Loucy (cell line): ENCODE measurements around the gene GATA1.

ENCODE experiments used
- H2AFZ ChIP-seq: fragments of 200-600 bp; sonication (generic); 2 replicates; pipeline ENCODE4 v1.6.0; 2016; ENCODE audit warnings: antibody characterized with exemption, mild to moderate bottlenecking, low read length, moderate library complexity
- H3F3A ChIP-seq: fragments of 200-600 bp; 2 replicates; pipeline ENCODE4 v1.6.0; 2016; ENCODE audit warnings: antibody characterized with exemption, low read depth, mild to moderate bottlenecking
- H3K27me3 ChIP-seq: fragments of 200-600 bp; sonication (generic); 2 replicates; pipeline ENCODE4 v1.6.1; 2014; ENCODE audit warnings: low read length, mild to moderate bottlenecking; ENCODE audit not compliant: insufficient read depth, poor library complexity, severe bottlenecking
- H3K36me3 ChIP-seq: fragments of 200-600 bp; sonication (generic); 2 replicates; pipeline ENCODE4 v1.6.1; 2016; ENCODE audit warnings: low read length; ENCODE audit not compliant: insufficient read depth
- H3K4me1 ChIP-seq: fragments of 200-600 bp; sonication (generic); 2 replicates; pipeline ENCODE4 v1.5.1; 2014; ENCODE audit warnings: low read length, mild to moderate bottlenecking; ENCODE audit not compliant: insufficient read depth, poor library complexity, severe bottlenecking
- H3K4me2 ChIP-seq: fragments of 200-600 bp; sonication (generic); 2 replicates; pipeline ENCODE4 v1.6.0; 2014; ENCODE audit warnings: antibody characterized with exemption, low read length, low read depth, mild to moderate bottlenecking; ENCODE audit not compliant: poor library complexity, severe bottlenecking
- H3K4me3 ChIP-seq: fragments of 200-600 bp; sonication (generic); 2 replicates; pipeline ENCODE4 v1.5.1; 2014; ENCODE audit warnings: low read length, mild to moderate bottlenecking, mixed read lengths; ENCODE audit not compliant: poor library complexity, severe bottlenecking
- H3K79me2 ChIP-seq: fragments of 200-600 bp; sonication (generic); 2 replicates; pipeline ENCODE4 v1.6.1; 2014; ENCODE audit warnings: low read length; ENCODE audit not compliant: insufficient read depth
- H3K9ac ChIP-seq: fragments of 200-600 bp; sonication (generic); 2 replicates; pipeline ENCODE4 v1.6.0; 2014; ENCODE audit warnings: mild to moderate bottlenecking, low read depth, low read length, moderate library complexity; ENCODE audit not compliant: poor library complexity, severe bottlenecking
- H3K9me2 ChIP-seq: fragments of 200-600 bp; sonication (generic); replicated peaks from 2 replicates; pipeline ENCODE4 v1.6.1; 2016; ENCODE audit warnings: low read depth, low read length, mixed read lengths
- H3K9me3 ChIP-seq: fragments of 200-600 bp; sonication (generic); 2 replicates; pipeline ENCODE4 v1.6.1; 2014; ENCODE audit warnings: mild to moderate bottlenecking, antibody characterized with exemption, low read length, low read depth; ENCODE audit not compliant: insufficient read depth
- H4K20me1 ChIP-seq: fragments of 200-600 bp; sonication (generic); 2 replicates; pipeline ENCODE4 v1.6.0; 2014; ENCODE audit warnings: antibody characterized with exemption, low read length, mild to moderate bottlenecking; ENCODE audit not compliant: insufficient read depth, poor library complexity, severe bottlenecking
- CTCF ChIP-seq: fragments of 200-600 bp; sonication (generic); conservative IDR thresholded peaks from 2 replicates; pipeline ENCODE4 v1.5.1; 2014; ENCODE audit warnings: mild to moderate bottlenecking, antibody characterized with exemption, low read length
- EZH2phosphoT487 ChIP-seq: fragments of 200-600 bp; IDR thresholded peaks from 2 replicates; pipeline ENCODE4 v1.6.1; 2018; ENCODE audit warnings: antibody characterized with exemption, mild to moderate bottlenecking, moderate library complexity, borderline replicate concordance

GATA1 gene

GRCh38 chrX:48814722-48815121 is 28.3 kb downstream of the GATA1 start:
- Histone ChIP-seq H3K4me2 (no peak overlapping the region), H3K9me2 (no peaks in the 10 kb centered on the region), H3K9me3 (no peaks in the 10 kb centered on the region), H3K9ac (no peak overlapping the region), H2AFZ (no peak overlapping the region), H3K79me2 (no peaks in the 10 kb centered on the region), H4K20me1 (no peaks in the 10 kb centered on the region), H3F3A (no peaks in the 10 kb centered on the region), H3K27me3 (no peaks in the 10 kb centered on the region), H3K4me3 (no peak overlapping the region), H3K4me1 (no peaks in the 10 kb centered on the region), H3K36me3 (no peaks in the 10 kb centered on the region)
- TF ChIP-seq CTCF: no peak
- no peak for TF ChIP-seq EZH2phosphoT487

DNA sequence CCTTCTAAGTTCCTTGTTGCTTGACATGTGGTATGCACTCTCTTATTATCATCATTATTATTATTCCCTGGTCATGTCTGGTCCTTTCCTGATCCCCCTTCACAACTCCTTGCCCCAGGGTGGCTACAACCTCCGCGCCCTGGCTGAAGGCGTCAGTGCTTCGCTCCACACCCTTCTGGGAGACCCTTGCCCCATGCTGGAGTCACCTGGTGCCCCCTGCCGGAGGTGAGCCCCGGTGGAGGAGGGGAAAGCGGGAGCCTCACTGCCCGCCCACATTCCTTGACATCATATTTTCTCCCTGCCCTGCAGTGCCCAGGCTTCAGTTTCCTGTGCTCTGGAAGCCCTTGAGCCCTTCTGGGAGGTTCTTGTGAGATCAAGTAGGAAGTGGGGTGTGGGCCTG is 28.9 kb downstream of the GATA1 start:
- no peaks in the 10 kb centered on the region for H3F3A ChIP-seq
- no peaks in the 10 kb centered on the region for H3K36me3 ChIP-seq
- no peak overlapping the region for H2AFZ ChIP-seq
- H3K4me1 ChIP-seq: no peaks in the 10 kb centered on the region
- no peaks in the 10 kb centered on the region for H3K9me3 ChIP-seq
- no peaks in the 10 kb centered on the region for H3K27me3 ChIP-seq
- H3K4me3 ChIP-seq: no peak overlapping the region
- H3K9ac ChIP-seq: no peak overlapping the region
- no peaks in the 10 kb centered on the region for H4K20me1 ChIP-seq
- no peak overlapping the region for H3K4me2 ChIP-seq
- no peaks in the 10 kb centered on the region for H3K79me2 ChIP-seq
- H3K9me2 ChIP-seq: no peaks in the 10 kb centered on the region
- no peak for TF ChIP-seq CTCF
- no peak for TF ChIP-seq EZH2phosphoT487

GRCh38 chrX:48816014-48816810 is 29.8 kb downstream of the GATA1 start:
- H3K9me3 ChIP-seq: no peaks in the 10 kb centered on the region
- H3K4me1 ChIP-seq: no peaks in the 10 kb centered on the region
- H3K79me2 ChIP-seq: no peaks in the 10 kb centered on the region
- no peak overlapping the region for H3K9ac ChIP-seq
- TF ChIP-seq CTCF (no peak), EZH2phosphoT487 (no peak)
- no peak overlapping the region for H2AFZ ChIP-seq
- H4K20me1 ChIP-seq: no peaks in the 10 kb centered on the region
- no peaks in the 10 kb centered on the region for H3K36me3 ChIP-seq
- H3K27me3 ChIP-seq: no peaks in the 10 kb centered on the region
- no peak overlapping the region for H3K4me2 ChIP-seq
- no peaks in the 10 kb centered on the region for H3K9me2 ChIP-seq
- no peaks in the 10 kb centered on the region for H3F3A ChIP-seq
- H3K4me3 ChIP-seq: no peak overlapping the region
